HCT116 (cell line): ENCODE data around the gene CDYL. TPM values are rescaled to one million over a fixed set of nuclear protein-coding genes. Genes with fewer than 3 reads are reported as not detected.

ENCODE experiments used
- ATAC-seq: fragments of 200-7000 bp; cut with Tn5 transposase; 2 replicates; pipeline ENCODE4 v1.9.1; 2020; ENCODE audit warnings: mild to moderate bottlenecking, moderate library complexity
- BruUV-seq: library from RNA; stranded (reverse); fragments of 400-500 nt; replicated peaks from 2 replicates; lab custom pipeline; 2021; lab: Mats Ljungman, UMichigan
- CTCF ChIA-PET: fragments of 300-600 bp; sonication (Branson Sonifier 250); formaldehyde crosslinking; loops from one replicate; lab custom pipeline; 2021; ENCODE audit warnings: antibody characterized with exemption; lab: Charles Lee
- POLR2A ChIA-PET: fragments of 300-600, 350-600 bp; sonication (Branson Sonifier 250); formaldehyde crosslinking; loops from one replicate; lab custom pipeline; 2021; ENCODE audit warnings: antibody characterized with exemption; lab: Charles Lee
- RAD21 ChIA-PET, 2 experiments: fragments of 300-600 bp; sonication (Branson Sonifier 250); formaldehyde crosslinking; loops; one replicate each; lab custom pipeline; 2023; ENCODE audit warnings: low total read pairs in 2 of 2; ENCODE audit not compliant: uncharacterized antibody in 2 of 2, unreplicated experiment in 2 of 2, low non-redundant PET in 1 of 2; lab: Charles Lee
- DNase-seq: peaks from one replicate; pipeline ENCODE4 v3.0.0-alpha.2; 2010; ENCODE audit warnings: low read depth, low spot score
- H2AFZ ChIP-seq: fragments of 200-600 bp; shearing (Covaris generic), sonication (generic); 2 replicates; pipeline ENCODE4 v1.6.1; 2017; ENCODE audit warnings: low read depth, mixed run types, mixed read lengths, antibody characterized with exemption, low read length; ENCODE audit not compliant: poor library complexity, severe bottlenecking
- H3K27ac ChIP-seq: 2 replicates; pipeline ENCODE4 v1.5.1; 2012; ENCODE audit warnings: low read depth, low read length
- H3K27me3 ChIP-seq: fragments of 200-600 bp; sonication (generic); 2 replicates; pipeline ENCODE4 v1.6.1; 2016; ENCODE audit warnings: mixed run types, low read length, mixed read lengths; ENCODE audit not compliant: insufficient read depth
- H3K36me3 ChIP-seq, 2 experiments: fragments of 200-500 bp in 1 of 2; fragments of 200-600 bp in 1 of 2; sonication (Bioruptor generic) in 1 of 2; sonication (generic) in 1 of 2; 2 replicates each; pipeline versions ENCODE4 v1.5.1 to v1.6.1; 2014 to 2016; ENCODE audit warnings: low read length in 2 of 2, inconsistent platforms in 1 of 2, mixed read lengths in 1 of 2, mixed run types in 1 of 2; ENCODE audit not compliant: insufficient read depth in 2 of 2, control insufficient read depth in 1 of 2
- H3K4me1 ChIP-seq, 2 experiments: fragments of 200-600 bp in 1 of 2; sonication (generic) in 1 of 2; 2 replicates each; pipeline versions ENCODE4 v1.5.1 to v1.6.1; 2012 to 2017; ENCODE audit warnings: low read length in 2 of 2, inconsistent platforms in 1 of 2, mild to moderate bottlenecking in 1 of 2, mixed read lengths in 1 of 2, mixed run types in 1 of 2, moderate library complexity in 1 of 2; ENCODE audit not compliant: insufficient read depth in 2 of 2, control insufficient read depth in 1 of 2
- H3K4me2 ChIP-seq: fragments of 200-600 bp; sonication (generic); 2 replicates; pipeline ENCODE4 v1.6.1; 2017; ENCODE audit warnings: mixed run types, low read length, mixed read lengths
- H3K4me3 ChIP-seq, 2 experiments: fragments of 200-600 bp in 1 of 2; sonication (generic) in 1 of 2; replicated peaks in 1 of 2; 2 replicates each; pipeline ENCODE4 v1.5.1; 2011 to 2016; ENCODE audit warnings: low read length in 2 of 2, control low read depth in 1 of 2, low read depth in 1 of 2, mild to moderate bottlenecking in 1 of 2, mixed read lengths in 1 of 2, mixed run types in 1 of 2
- H3K79me2 ChIP-seq: fragments of 200-600 bp; sonication (generic); 2 replicates; pipeline ENCODE4 v1.6.1; 2017; ENCODE audit warnings: mild to moderate bottlenecking, mixed run types, low read length, moderate library complexity, mixed read lengths; ENCODE audit not compliant: insufficient read depth
- H3K9ac ChIP-seq: fragments of 200-600 bp; sonication (generic); 2 replicates; pipeline ENCODE4 v1.6.1; 2016; ENCODE audit warnings: low read length, mixed read lengths
- H3K9me2 ChIP-seq: fragments of 200-600 bp; sonication (generic), shearing (Covaris generic); 2 replicates; pipeline ENCODE4 v1.6.1; 2017; ENCODE audit warnings: mixed run types, mild to moderate bottlenecking, moderate library complexity; ENCODE audit not compliant: insufficient read depth
- H3K9me3 ChIP-seq, 2 experiments: fragments of 200-500 bp in 1 of 2; fragments of 200-600 bp in 1 of 2; sonication (Bioruptor generic) in 1 of 2; sonication (generic) in 1 of 2; 2 replicates each; pipeline ENCODE4 v1.6.1; 2014 to 2017; ENCODE audit warnings: low read length in 2 of 2, mixed read lengths in 2 of 2, inconsistent platforms in 1 of 2, low read depth in 1 of 2, mild to moderate bottlenecking in 1 of 2, mixed run types in 1 of 2, moderate library complexity in 1 of 2; ENCODE audit not compliant: control insufficient read depth in 1 of 2, insufficient read depth in 1 of 2
- H4K20me1 ChIP-seq: fragments of 200-600 bp; sonication (generic), shearing (Covaris generic); 2 replicates; pipeline ENCODE4 v1.6.1; 2017; ENCODE audit warnings: mixed run types, mild to moderate bottlenecking, moderate library complexity; ENCODE audit not compliant: insufficient read depth
- CEBPB ChIP-seq: IDR thresholded peaks from 2 replicates; pipeline ENCODE4 v1.6.1; 2012; ENCODE audit warnings: low read depth
- EGR1 ChIP-seq: IDR thresholded peaks from 2 replicates; pipeline ENCODE4 v1.6.1; 2012; ENCODE audit warnings: low read depth
- ELF1 ChIP-seq: IDR thresholded peaks from 2 replicates; pipeline ENCODE4 v1.6.1; 2012; ENCODE audit warnings: low read depth, borderline replicate concordance
- EZH2 ChIP-seq: fragments of 200-600 bp; sonication (generic); IDR thresholded peaks from 2 replicates; pipeline ENCODE4 v1.6.1; 2017; ENCODE audit warnings: antibody characterized with exemption, mixed run types
- EZH2phosphoT487 ChIP-seq: fragments of 200-600 bp; IDR thresholded peaks from 2 replicates; pipeline ENCODE4 v1.6.1; 2018; ENCODE audit warnings: antibody characterized with exemption, borderline replicate concordance
- FOSL1 ChIP-seq: IDR thresholded peaks from 2 replicates; pipeline ENCODE4 v1.6.1; 2012; ENCODE audit warnings: low read depth
- JUND ChIP-seq: IDR thresholded peaks from 2 replicates; pipeline ENCODE4 v1.6.1; 2012
- SP1 ChIP-seq: IDR thresholded peaks from 2 replicates; pipeline ENCODE4 v1.6.1; 2012; ENCODE audit warnings: low read depth
- SRF ChIP-seq: IDR thresholded peaks from 2 replicates; pipeline ENCODE4 v1.6.1; 2012; ENCODE audit warnings: low read depth
- TCF7L2 ChIP-seq: IDR thresholded peaks from 2 replicates; pipeline ENCODE4 v1.7.0; 2011; ENCODE audit warnings: borderline replicate concordance, inconsistent platforms; ENCODE audit not compliant: insufficient read depth, insufficient read length; ENCODE audit errors: extremely low read depth
- YY1 ChIP-seq: IDR thresholded peaks from 2 replicates; pipeline ENCODE4 v1.6.1; 2011; ENCODE audit warnings: low read length, low read depth, moderate library complexity, mild to moderate bottlenecking; ENCODE audit not compliant: insufficient replicate concordance; ENCODE audit errors: extremely low read depth
- ZFX ChIP-seq: fragments of 450-650 bp; IDR thresholded peaks from 2 replicates; pipeline ENCODE4 v1.6.1; 2017
- ZNF274 ChIP-seq: fragments of 200-500 bp; sonication (Bioruptor generic); IDR thresholded peaks from 2 replicates; pipeline ENCODE4 v1.6.1; 2014; ENCODE audit warnings: mild to moderate bottlenecking, low read depth, low read length, inconsistent platforms
- intact Hi-C: fragments of 100-400 bp; cut with micrococcal nuclease; formaldehyde crosslinking; loops from 2 replicates; pipeline ENCODE4 v1.10.0; 2022
- total RNA-seq: library from RNA; stranded (reverse); gene quantifications from one replicate; pipeline ENCODE4 v1.2.1, GENCODE V29; 2021; ENCODE audit not compliant: unreplicated experiment
- TF ChIP-seq, protein P1 (sequence below): IDR thresholded peaks from 2 replicates; pipeline ENCODE4 v1.6.1; 2012; ENCODE audit warnings: low read depth

Gene CDYL
- total RNA-seq, 1 experiment from 2014 or later, result 42.6 TPM

- TF ChIP-seq EGR1, result no peak
- TF ChIP-seq, protein P1, sequence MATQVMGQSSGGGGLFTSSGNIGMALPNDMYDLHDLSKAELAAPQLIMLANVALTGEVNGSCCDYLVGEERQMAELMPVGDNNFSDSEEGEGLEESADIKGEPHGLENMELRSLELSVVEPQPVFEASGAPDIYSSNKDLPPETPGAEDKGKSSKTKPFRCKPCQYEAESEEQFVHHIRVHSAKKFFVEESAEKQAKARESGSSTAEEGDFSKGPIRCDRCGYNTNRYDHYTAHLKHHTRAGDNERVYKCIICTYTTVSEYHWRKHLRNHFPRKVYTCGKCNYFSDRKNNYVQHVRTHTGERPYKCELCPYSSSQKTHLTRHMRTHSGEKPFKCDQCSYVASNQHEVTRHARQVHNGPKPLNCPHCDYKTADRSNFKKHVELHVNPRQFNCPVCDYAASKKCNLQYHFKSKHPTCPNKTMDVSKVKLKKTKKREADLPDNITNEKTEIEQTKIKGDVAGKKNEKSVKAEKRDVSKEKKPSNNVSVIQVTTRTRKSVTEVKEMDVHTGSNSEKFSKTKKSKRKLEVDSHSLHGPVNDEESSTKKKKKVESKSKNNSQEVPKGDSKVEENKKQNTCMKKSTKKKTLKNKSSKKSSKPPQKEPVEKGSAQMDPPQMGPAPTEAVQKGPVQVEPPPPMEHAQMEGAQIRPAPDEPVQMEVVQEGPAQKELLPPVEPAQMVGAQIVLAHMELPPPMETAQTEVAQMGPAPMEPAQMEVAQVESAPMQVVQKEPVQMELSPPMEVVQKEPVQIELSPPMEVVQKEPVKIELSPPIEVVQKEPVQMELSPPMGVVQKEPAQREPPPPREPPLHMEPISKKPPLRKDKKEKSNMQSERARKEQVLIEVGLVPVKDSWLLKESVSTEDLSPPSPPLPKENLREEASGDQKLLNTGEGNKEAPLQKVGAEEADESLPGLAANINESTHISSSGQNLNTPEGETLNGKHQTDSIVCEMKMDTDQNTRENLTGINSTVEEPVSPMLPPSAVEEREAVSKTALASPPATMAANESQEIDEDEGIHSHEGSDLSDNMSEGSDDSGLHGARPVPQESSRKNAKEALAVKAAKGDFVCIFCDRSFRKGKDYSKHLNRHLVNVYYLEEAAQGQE, result no peak
- no peak for TF ChIP-seq SP1
- no peak for TF ChIP-seq EZH2
- no peak for TF ChIP-seq TCF7L2
- no peak for TF ChIP-seq CEBPB
- TF ChIP-seq FOSL1, result no peak
- TF ChIP-seq ELF1, result no peak
- no peak for TF ChIP-seq EZH2phosphoT487
- no peak for TF ChIP-seq ZFX
- TF ChIP-seq YY1, result no peak
- no peak for TF ChIP-seq ZNF274
- no peak for TF ChIP-seq JUND
- TF ChIP-seq SRF, result no peak
- TF ChIP-seq, all 23 proteins: peak for 0
- ATAC-seq (no peak), DNase-seq (no peak)
- Histone ChIP-seq H2AFZ (no peak overlapping the region), H4K20me1 (no peaks in the 10 kb centered on the region; the same call in 1 of the 2 replicates), H3K4me1 (no peaks in the 10 kb centered on the region), H3K27me3 (no peaks in the 10 kb centered on the region), H3K4me2 (no peak overlapping the region), H3K27ac (no peak overlapping the region), H3K4me3 (no peak overlapping the region), H3K9ac (no peak overlapping the region), H3K9me2 (no peaks in the 10 kb centered on the region), H3K36me3 (0 out of 4 replicates have a peak, but pooled peaks cover 0 to 8% of the 10 kb centered on the region in 2 experiments), H3K79me2 (peaks cover 37% of the 10 kb centered on the region), H3K9me3 (no peaks in the 10 kb centered on the region)
- no TSS peak for BruUV-seq
- ChIA-PET POLR2A (no interaction called here), CTCF (no interaction called here), RAD21 (no interaction called here)
- intact Hi-C loops, result no loop called here
Observed at GRCh38 chr6:4899249-4900034, 123.2 kb downstream of the CDYL start.
